H9 (cell line): ENCODE measurements around the gene TRIO. TPM values are rescaled to one million over a fixed set of nuclear protein-coding genes. Genes with fewer than 3 reads are reported as not detected.

Source experiments
- DNase-seq: peaks from one replicate; pipeline ENCODE4 v3.0.0-alpha.2; 2017
- H2AFZ ChIP-seq: one replicate; pipeline ENCODE4 v1.6.1; 2013; ENCODE audit warnings: mild to moderate bottlenecking, low read length, control low read depth, moderate library complexity
- H2AK5ac ChIP-seq: 2 replicates; pipeline ENCODE4 v1.6.1; 2013; ENCODE audit warnings: low read length, control low read depth, mixed read lengths; ENCODE audit not compliant: insufficient read length
- H2BK120ac ChIP-seq: one replicate; pipeline ENCODE4 v1.6.1; 2013; ENCODE audit warnings: low read depth, mild to moderate bottlenecking, low read length, control low read depth, inconsistent platforms; ENCODE audit not compliant: poor library complexity, severe bottlenecking
- H2BK12ac ChIP-seq: 2 replicates; pipeline ENCODE4 v1.6.1; 2013; ENCODE audit warnings: low read length, control low read depth, mixed read lengths, low read depth; ENCODE audit not compliant: insufficient read length
- H2BK15ac ChIP-seq: 2 replicates; pipeline ENCODE4 v1.6.1; 2013; ENCODE audit warnings: low read depth, low read length, control low read depth
- H2BK20ac ChIP-seq: one replicate; pipeline ENCODE4 v1.6.1; 2013; ENCODE audit warnings: low read depth, mild to moderate bottlenecking, low read length, control low read depth, inconsistent platforms; ENCODE audit not compliant: poor library complexity, severe bottlenecking
- H2BK5ac ChIP-seq: 2 replicates; pipeline ENCODE4 v1.6.1; 2013; ENCODE audit warnings: low read length, control low read depth, mixed read lengths; ENCODE audit not compliant: insufficient read length
- H3K14ac ChIP-seq: 2 replicates; pipeline ENCODE4 v1.6.1; 2013; ENCODE audit warnings: low read length, control low read depth; ENCODE audit not compliant: insufficient read depth
- H3K18ac ChIP-seq: 2 replicates; pipeline ENCODE4 v1.6.1; 2013; ENCODE audit warnings: low read depth, mild to moderate bottlenecking, mixed read lengths, low read length, control low read depth; ENCODE audit not compliant: insufficient read length
- H3K23ac ChIP-seq: 2 replicates; pipeline ENCODE4 v1.6.1; 2013; ENCODE audit warnings: low read length, control low read depth, mixed read lengths, low read depth; ENCODE audit not compliant: insufficient read length
- H3K23me2 ChIP-seq: 2 replicates; pipeline ENCODE4 v1.6.1; 2013; ENCODE audit warnings: low read depth, mild to moderate bottlenecking, mixed read lengths, low read length, control low read depth; ENCODE audit not compliant: insufficient read length, poor library complexity, severe bottlenecking
- H3K27ac ChIP-seq: 2 replicates; pipeline ENCODE4 v1.5.1; 2013; ENCODE audit warnings: low read length, control low read depth, mixed read lengths, low read depth; ENCODE audit not compliant: insufficient read length
- H3K27me3 ChIP-seq: 2 replicates; pipeline ENCODE4 v1.6.1; 2013; ENCODE audit warnings: low read length, control low read depth, inconsistent platforms; ENCODE audit not compliant: insufficient read depth
- H3K4ac ChIP-seq: 2 replicates; pipeline ENCODE4 v1.6.1; 2013; ENCODE audit warnings: low read depth, mild to moderate bottlenecking, control low read depth, inconsistent platforms, low read length, moderate library complexity
- H3K4me1 ChIP-seq: 2 replicates; pipeline ENCODE4 v1.6.1; 2013; ENCODE audit warnings: low read length, control low read depth, inconsistent platforms; ENCODE audit not compliant: insufficient read depth
- H3K4me2 ChIP-seq: 2 replicates; pipeline ENCODE4 v1.6.1; 2013; ENCODE audit warnings: low read length, control low read depth, mixed read lengths; ENCODE audit not compliant: insufficient read length, insufficient read depth
- H3K56ac ChIP-seq: 2 replicates; pipeline ENCODE4 v1.6.1; 2013; ENCODE audit warnings: low read depth, mild to moderate bottlenecking, mixed read lengths, low read length, control low read depth; ENCODE audit not compliant: insufficient read length
- H3K79me1 ChIP-seq: 2 replicates; pipeline ENCODE4 v1.6.1; 2013; ENCODE audit warnings: low read depth, mild to moderate bottlenecking, moderate library complexity, low read length, control low read depth, inconsistent platforms; ENCODE audit not compliant: insufficient read depth, poor library complexity, severe bottlenecking
- H3K79me2 ChIP-seq: 2 replicates; pipeline ENCODE4 v1.6.1; 2013; ENCODE audit warnings: low read length, control low read depth, inconsistent platforms; ENCODE audit not compliant: insufficient read depth
- H3K9ac ChIP-seq: 2 replicates; pipeline ENCODE4 v1.6.1; 2013; ENCODE audit warnings: low read length, control low read depth, mixed read lengths; ENCODE audit not compliant: insufficient read length; ENCODE audit errors: extremely low read depth
- H3K9me3 ChIP-seq: one replicate; pipeline ENCODE4 v1.6.1; 2013; ENCODE audit warnings: low read depth, low read length, inconsistent platforms; ENCODE audit not compliant: control insufficient read depth
- H3T11ph ChIP-seq: one replicate; pipeline ENCODE4 v1.6.1; 2013; ENCODE audit warnings: mild to moderate bottlenecking, low read length, control low read depth, inconsistent platforms
- H4K20me1 ChIP-seq: one replicate; pipeline ENCODE4 v1.6.1; 2013; ENCODE audit not compliant: control insufficient read depth, insufficient read length, insufficient read depth
- H4K5ac ChIP-seq: 2 replicates; pipeline ENCODE4 v1.6.1; 2013; ENCODE audit warnings: low read depth, mild to moderate bottlenecking, mixed read lengths, low read length, control low read depth; ENCODE audit not compliant: insufficient read length
- H4K8ac ChIP-seq: replicated peaks from 2 replicates; pipeline ENCODE4 v1.6.1; 2013; ENCODE audit warnings: low read length, control low read depth, mixed read lengths, low read depth; ENCODE audit not compliant: insufficient read length
- H4K91ac ChIP-seq: 2 replicates; pipeline ENCODE4 v1.6.1; 2013; ENCODE audit warnings: low read depth, mild to moderate bottlenecking, moderate library complexity, mixed read lengths, low read length, control low read depth; ENCODE audit not compliant: insufficient read length
- H3K27ac Mint-ChIP-seq, 3 experiments: 2 replicates in 2 of 3; 3 replicates in 1 of 3; pipeline ENCODE4 v1.8.0; 2020 to 2021; ENCODE audit warnings: mixed read lengths in 3 of 3, mild to moderate bottlenecking in 1 of 3, moderate library complexity in 1 of 3
- H3K27me3 Mint-ChIP-seq: 2 replicates; pipeline ENCODE4 v1.8.0; 2021; ENCODE audit warnings: low read depth, mild to moderate bottlenecking, moderate library complexity, mixed read lengths
- H3K36me3 Mint-ChIP-seq, 3 experiments: 2 replicates in 2 of 3; 3 replicates in 1 of 3; pipeline ENCODE4 v1.8.0; 2020 to 2021; ENCODE audit warnings: low read depth in 3 of 3, mixed read lengths in 3 of 3; ENCODE audit not compliant: insufficient read depth in 1 of 3
- H3K4me1 Mint-ChIP-seq, 2 experiments: 2 replicates each; pipeline ENCODE4 v1.8.0; 2020; ENCODE audit warnings: mixed read lengths in 2 of 2
- H3K4me3 Mint-ChIP-seq, 2 experiments: 2 replicates in 1 of 2; 3 replicates in 1 of 2; pipeline ENCODE4 v1.8.0; 2020 to 2021; ENCODE audit warnings: mild to moderate bottlenecking in 2 of 2, mixed read lengths in 2 of 2, moderate library complexity in 1 of 2
- H3K9me3 Mint-ChIP-seq, 2 experiments: 2 replicates in 1 of 2; 3 replicates in 1 of 2; pipeline ENCODE4 v1.8.0; 2020; ENCODE audit warnings: mild to moderate bottlenecking in 2 of 2, mixed read lengths in 2 of 2, moderate library complexity in 1 of 2
- CTCF ChIP-seq: fragments of 200-600 bp; sonication (generic); conservative IDR thresholded peaks from 3 replicates; pipeline ENCODE4 v1.8.0; 2021; ENCODE audit warnings: antibody characterized with exemption, mild to moderate bottlenecking
- WGBS: extraction: QIAGEN DNeasy Blood & Tissue Kit; methylation state at CpG from one replicate; pipeline ENCODE4 v1.1.7; 2013; ENCODE audit warnings: missing lambda C conversion rate, low lambda C conversion rate, mixed read lengths; ENCODE audit not compliant: insufficient read length; ENCODE audit errors: extremely low coverage; 5-methylcytosine and 5-hydroxymethylcytosine counted together
- total RNA-seq: library from RNA; stranded (reverse); gene quantifications from 2 replicates; pipeline ENCODE4 v1.2.1, GENCODE V29; 2021

Gene TRIO
- total RNA-seq, 1 experiment from 2014 or later, result 87.8 TPM

GRCh38 chr5:14347522-14347921 is 204.4 kb downstream of the TRIO start:
- Histone ChIP-seq H3T11ph (no peak overlapping the region), H2BK12ac (no peak overlapping the region), H3K9me3 (no peaks in the 10 kb centered on the region), H2AFZ (no peak overlapping the region), H3K27ac (no peak overlapping the region), H4K5ac (no peak overlapping the region), H4K8ac (no peak overlapping the region), H2AK5ac (no peak overlapping the region), H3K79me1 (no peaks in the 10 kb centered on the region), H4K91ac (no peak overlapping the region), H3K27me3 (no peaks in the 10 kb centered on the region), H2BK120ac (no peak overlapping the region), H3K18ac (no peak overlapping the region), H3K14ac (no peak overlapping the region), H3K4me1 (no peaks in the 10 kb centered on the region), H3K4ac (no peak overlapping the region), H2BK15ac (no peak overlapping the region), H2BK20ac (no peak overlapping the region), H4K20me1 (no peaks in the 10 kb centered on the region), H3K4me2 (no peak overlapping the region), H3K56ac (no peak overlapping the region), H3K23me2 (no peaks in the 10 kb centered on the region), H3K23ac (no peak overlapping the region), H3K9ac (no peak overlapping the region), H3K79me2 (no peaks in the 10 kb centered on the region; the same call in 1 of the 2 replicates), H2BK5ac (no peak overlapping the region)
- Mint-ChIP-seq H3K27ac (peak overlapping the region in 1 of 3 experiments; percentile 30; a peak in 1 of 7 replicates), H3K9me3 (peaks cover 4 to 5% of the 10 kb centered on the region in 2 experiments; a peak in 3 of 5 replicates), H3K4me1 (peaks cover 21 to 23% of the 10 kb centered on the region in 2 experiments), H3K36me3 (peaks cover 20 to 42% (median 42%) of the 10 kb centered on the region in 3 experiments), H3K27me3 (peaks cover 3% of the 10 kb centered on the region; the same call in 1 of the 2 replicates), H3K4me3 (no peak overlapping the region)
- TF ChIP-seq CTCF, result no peak
- DNase-seq, result no peak
- WGBS, result no CpG with 5 or more reads among the region's 7 CpGs
